HepG2 (cell line): ENCODE measurements around the gene ATIC. TPM values are rescaled to one million over a fixed set of nuclear protein-coding genes. Genes with fewer than 3 reads are reported as not detected.

Experiments
- ATAC-seq: fragments of 200-7000 bp; cut with Tn5 transposase; 3 replicates; pipeline ENCODE4 v1.9.1; 2020; ENCODE audit warnings: mild to moderate bottlenecking, moderate library complexity
- BruUV-seq: library from RNA; stranded (reverse); fragments of 400-500 nt; replicated peaks from 2 replicates; lab custom pipeline; 2021; lab: Mats Ljungman, UMichigan
- CTCF ChIA-PET: fragments of 300-600 bp; formaldehyde crosslinking; extraction: SDS; loops from one replicate; lab custom pipeline; 2021; ENCODE audit warnings: low total read pairs, inconsistent platforms, low intra/inter-chr PET ratio; lab: Yijun Ruan, JAX
- POLR2A ChIA-PET: fragments of 350-600 bp; sonication (Branson Sonifier 250); formaldehyde crosslinking; loops from one replicate; lab custom pipeline; 2020; ENCODE audit warnings: antibody characterized with exemption, inconsistent platforms; lab: Yijun Ruan, JAX
- DNase-seq: peaks from one replicate; pipeline ENCODE4 v3.0.0-alpha.2; 2015; ENCODE audit warnings: low spot score
- FAIRE-seq: peaks from 3 replicates; lab custom pipeline; 2011; peaks lifted over from hg19 to GRCh38; lab: Jason Lieb, UNC
- H2AFZ ChIP-seq: one replicate; pipeline ENCODE4 v1.6.1; 2011; ENCODE audit warnings: low read length, inconsistent platforms
- H3K27ac ChIP-seq: fragments of 300-600 bp; 3 replicates; pipeline ENCODE4 v1.8.0; 2011; ENCODE audit warnings: mixed run types, mild to moderate bottlenecking, mixed read lengths, low read length, inconsistent platforms; ENCODE audit not compliant: insufficient read depth; ENCODE audit errors: extremely low read length
- H3K27me3 ChIP-seq, 2 experiments: fragments of 200-600 bp in 1 of 2; 2 replicates in 1 of 2; 3 replicates in 1 of 2; pipeline versions ENCODE4 v1.6.0 to v1.8.0; 2011; ENCODE audit warnings: low read length in 2 of 2, mild to moderate bottlenecking in 2 of 2, moderate library complexity in 2 of 2, inconsistent platforms in 1 of 2; ENCODE audit not compliant: insufficient read depth in 2 of 2, control insufficient read depth in 1 of 2
- H3K36me3 ChIP-seq, 2 experiments: fragments of 200-600 bp in 1 of 2; replicated peaks in 1 of 2; 2 replicates in 1 of 2; 3 replicates in 1 of 2; pipeline versions ENCODE4 v1.5.1 to v1.8.0; 2011; ENCODE audit warnings: low read length in 2 of 2, inconsistent platforms in 1 of 2; ENCODE audit not compliant: insufficient read depth in 2 of 2, control insufficient read depth in 1 of 2
- H3K4me1 ChIP-seq: 2 replicates; pipeline ENCODE4 v1.5.1; 2012; ENCODE audit warnings: low read length, inconsistent platforms; ENCODE audit not compliant: insufficient read depth
- H3K4me2 ChIP-seq: 2 replicates; pipeline ENCODE4 v1.6.0; 2011; ENCODE audit warnings: low read depth, low read length, inconsistent platforms
- H3K4me3 ChIP-seq, 3 experiments: fragments of 200-600 bp in 1 of 3; sonication (generic), shearing (Covaris generic) in 1 of 3; replicated peaks in 1 of 3; 2 replicates each; pipeline ENCODE4 v1.5.1; 2011 to 2016; ENCODE audit warnings: low read length in 3 of 3, inconsistent platforms in 2 of 3, low read depth in 2 of 3, mild to moderate bottlenecking in 2 of 3, control low read depth in 1 of 3, mixed read lengths in 1 of 3; ENCODE audit not compliant: insufficient read depth in 1 of 3
- H3K79me2 ChIP-seq: one replicate; pipeline ENCODE4 v1.6.1; 2011; ENCODE audit warnings: low read length, inconsistent platforms; ENCODE audit not compliant: insufficient read depth
- H3K9ac ChIP-seq: 2 replicates; pipeline ENCODE4 v1.6.0; 2011; ENCODE audit warnings: mild to moderate bottlenecking, low read depth, low read length, inconsistent platforms; ENCODE audit not compliant: insufficient read depth
- H3K9me3 ChIP-seq: 2 replicates; pipeline ENCODE4 v1.5.1; 2012; ENCODE audit warnings: mild to moderate bottlenecking, low read length
- H4K20me1 ChIP-seq: 2 replicates; pipeline ENCODE4 v1.6.0; 2011; ENCODE audit warnings: inconsistent platforms, mild to moderate bottlenecking, low read length, moderate library complexity; ENCODE audit not compliant: insufficient read depth
- MBD4 ChIP-seq: IDR thresholded peaks from 2 replicates; pipeline ENCODE4 v1.6.1; 2012; ENCODE audit warnings: low read length, inconsistent platforms, borderline replicate concordance
- NFE2L2 ChIP-seq: fragments of 150-350 bp; IDR thresholded peaks from 2 replicates; pipeline ENCODE4 v1.6.1; 2014; ENCODE audit warnings: low read length
- ZNF10 ChIP-seq: sonication (generic); formaldehyde crosslinking; IDR thresholded peaks from 2 replicates; pipeline ENCODE4 v1.4.0; 2020; ENCODE audit warnings: mild to moderate bottlenecking, low read depth, missing genetic modification reagents, borderline replicate concordance
- WGBS: methylation state at CpG from one replicate; pipeline ENCODE4 v1.1.6; 2017; ENCODE audit warnings: low lambda C conversion rate; 5-methylcytosine and 5-hydroxymethylcytosine counted together
- in situ Hi-C: cut with HindIII; loops from 2 replicates; pipeline ENCODE4 v1.10.0; 2017; ENCODE audit warnings: low pct_unique_long_range_greater_than_20kb; ENCODE audit not compliant: extremely low pct_ligation_motif_present
- intact Hi-C: fragments of 100-400 bp; cut with micrococcal nuclease; formaldehyde crosslinking; loops from one replicate; pipeline ENCODE4 v1.10.0; 2022; ENCODE audit not compliant: unreplicated experiment
- polyA plus RNA-seq, 8 experiments: library from polyadenylated mRNA; depleted of rRNA in 3 of 8; stranded (reverse) in 7 of 8; unstranded in 1 of 8; fragments of >200 nt; fragmentation: Illumina TruSeq in 4 of 8; extraction: Trizol in 4 of 8; gene quantifications; 2 replicates each; pipeline versions ENCODE4 v1.2.1 to v1.2.3, GENCODE V29; 2011 to 2016; ENCODE audit warnings: low read depth in 4 of 8, missing spikeins in 1 of 8, mixed read lengths in 1 of 8; ENCODE audit not compliant: insufficient read depth in 1 of 8
- total RNA-seq, 5 experiments: library from RNA; depleted of rRNA; stranded (reverse); fragments of >200 nt; fragmentation: Illumina TruSeq; extraction: Trizol; gene quantifications; 2 replicates each; pipeline ENCODE4 v1.2.3, GENCODE V29; 2016; ENCODE audit warnings: low read depth in 1 of 5
- TF ChIP-seq, protein P1 (sequence below): sonication (generic); formaldehyde crosslinking; IDR thresholded peaks from 2 replicates; pipeline ENCODE4 v1.5.1; 2020; ENCODE audit warnings: missing genetic modification reagents, mild to moderate bottlenecking, borderline replicate concordance
- TF ChIP-seq, protein P2 (sequence below), 2 experiments: sonication (generic) in 1 of 2; formaldehyde crosslinking in 1 of 2; IDR thresholded peaks; 2 replicates each; pipeline versions ENCODE4 v1.4.0 to v1.6.1; 2016 to 2020; ENCODE audit warnings: borderline replicate concordance in 1 of 2, low read depth in 1 of 2, mild to moderate bottlenecking in 1 of 2, missing genetic modification reagents in 1 of 2
- TF ChIP-seq, protein P3 (sequence below): sonication (generic); formaldehyde crosslinking; IDR thresholded peaks from 2 replicates; pipeline ENCODE4 v1.4.0; 2020; ENCODE audit warnings: missing genetic modification reagents, borderline replicate concordance

Gene ATIC
- total and polyA plus RNA-seq, 2 of the 13 experiments (the other 11 are each of a cell fraction or from before 2014, with no cell fraction given): 89.8 to 146 TPM

DNA sequence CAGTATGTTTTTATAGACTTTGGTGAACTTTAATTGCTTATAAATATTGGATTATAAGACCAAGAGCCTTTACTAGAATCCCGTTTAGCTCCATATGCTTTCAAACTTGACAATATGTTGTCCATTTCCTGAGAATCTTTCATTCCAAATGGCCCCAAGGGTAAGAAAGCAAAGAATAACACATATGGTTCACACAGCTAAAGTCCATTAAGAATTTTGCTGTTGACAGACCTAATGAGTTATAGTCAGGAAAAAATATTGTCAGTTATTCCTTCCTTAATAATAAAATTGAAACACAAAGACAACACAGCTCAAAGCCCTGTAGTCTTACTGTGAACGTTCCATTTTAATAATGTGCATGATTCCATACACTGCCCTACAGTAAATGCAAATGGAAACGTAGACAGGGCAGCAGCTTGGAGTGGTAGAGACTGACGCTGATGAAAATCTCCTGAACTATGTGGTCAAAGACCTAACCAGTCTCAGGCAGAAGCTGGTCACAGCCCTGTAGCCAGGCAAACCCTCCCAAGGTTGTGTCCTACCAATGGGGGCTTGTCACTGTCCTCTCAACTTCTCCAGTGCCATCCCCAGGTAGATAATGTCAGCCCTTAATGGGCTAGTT lies 49.0 kb upstream of the ATIC start (continued):
- TF ChIP-seq, protein P1, sequence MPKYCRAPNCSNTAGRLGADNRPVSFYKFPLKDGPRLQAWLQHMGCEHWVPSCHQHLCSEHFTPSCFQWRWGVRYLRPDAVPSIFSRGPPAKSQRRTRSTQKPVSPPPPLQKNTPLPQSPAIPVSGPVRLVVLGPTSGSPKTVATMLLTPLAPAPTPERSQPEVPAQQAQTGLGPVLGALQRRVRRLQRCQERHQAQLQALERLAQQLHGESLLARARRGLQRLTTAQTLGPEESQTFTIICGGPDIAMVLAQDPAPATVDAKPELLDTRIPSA (CRISPR knock-in tag): no peak
- no peak for TF ChIP-seq ZNF10 (CRISPR knock-in tag)
- TF ChIP-seq MBD4: no peak

DNA sequence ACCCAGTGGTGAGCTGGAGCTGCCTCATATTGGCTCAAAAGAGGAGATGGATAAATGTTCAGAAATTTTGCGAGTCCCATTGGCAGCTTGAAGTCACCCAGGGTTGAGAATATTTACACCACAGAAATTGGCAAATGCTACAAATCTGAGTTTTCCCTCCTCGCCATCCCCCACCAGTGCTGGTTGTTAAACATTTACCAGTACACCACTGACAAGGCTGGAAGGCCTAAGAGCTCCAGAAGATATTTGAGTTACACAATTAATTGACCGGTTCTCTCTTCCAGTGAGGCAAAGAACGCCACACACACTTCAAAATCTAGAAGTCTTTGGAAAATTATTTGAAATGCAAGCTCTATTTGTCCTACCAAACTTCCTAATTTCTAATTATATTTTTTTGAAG lies 47.5 kb upstream of the ATIC start:
- in situ Hi-C loops (no loop called here), intact Hi-C loops (no loop called here)
- no peak overlapping the region for H3K9ac ChIP-seq
- H4K20me1 ChIP-seq: no peaks in the 10 kb centered on the region
- 0 out of 5 replicates have a peak, but pooled peaks cover 0 to 3% of the 10 kb centered on the region in 2 experiments for H3K27me3 ChIP-seq
- DNase-seq (peak; percentile 28), ATAC-seq (peak; percentile 83), FAIRE-seq (no peak)
- H3K27ac ChIP-seq: no peak overlapping the region
- H3K79me2 ChIP-seq: no peaks in the 10 kb centered on the region
- H3K4me3 ChIP-seq: no peak overlapping the region
- H3K36me3 ChIP-seq: no peaks in the 10 kb centered on the region
- WGBS: 7% methylated on average over 4 of the region's 4 CpGs
- no peaks in the 10 kb centered on the region for H3K9me3 ChIP-seq
- TF ChIP-seq, protein P2, sequence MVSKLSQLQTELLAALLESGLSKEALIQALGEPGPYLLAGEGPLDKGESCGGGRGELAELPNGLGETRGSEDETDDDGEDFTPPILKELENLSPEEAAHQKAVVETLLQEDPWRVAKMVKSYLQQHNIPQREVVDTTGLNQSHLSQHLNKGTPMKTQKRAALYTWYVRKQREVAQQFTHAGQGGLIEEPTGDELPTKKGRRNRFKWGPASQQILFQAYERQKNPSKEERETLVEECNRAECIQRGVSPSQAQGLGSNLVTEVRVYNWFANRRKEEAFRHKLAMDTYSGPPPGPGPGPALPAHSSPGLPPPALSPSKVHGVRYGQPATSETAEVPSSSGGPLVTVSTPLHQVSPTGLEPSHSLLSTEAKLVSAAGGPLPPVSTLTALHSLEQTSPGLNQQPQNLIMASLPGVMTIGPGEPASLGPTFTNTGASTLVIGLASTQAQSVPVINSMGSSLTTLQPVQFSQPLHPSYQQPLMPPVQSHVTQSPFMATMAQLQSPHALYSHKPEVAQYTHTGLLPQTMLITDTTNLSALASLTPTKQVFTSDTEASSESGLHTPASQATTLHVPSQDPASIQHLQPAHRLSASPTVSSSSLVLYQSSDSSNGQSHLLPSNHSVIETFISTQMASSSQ (IDR thresholded peaks at IDR 0.05; ENCODE audit: low read depth): peak; percentile 76
- TF ChIP-seq, protein P2 (CRISPR knock-in tag; IDR thresholded peaks at IDR 0.05; ENCODE audit: borderline replicate concordance): 0 out of 2 replicates have a peak, but pooled peaks have one; percentile 23
- TF ChIP-seq, protein P3, sequence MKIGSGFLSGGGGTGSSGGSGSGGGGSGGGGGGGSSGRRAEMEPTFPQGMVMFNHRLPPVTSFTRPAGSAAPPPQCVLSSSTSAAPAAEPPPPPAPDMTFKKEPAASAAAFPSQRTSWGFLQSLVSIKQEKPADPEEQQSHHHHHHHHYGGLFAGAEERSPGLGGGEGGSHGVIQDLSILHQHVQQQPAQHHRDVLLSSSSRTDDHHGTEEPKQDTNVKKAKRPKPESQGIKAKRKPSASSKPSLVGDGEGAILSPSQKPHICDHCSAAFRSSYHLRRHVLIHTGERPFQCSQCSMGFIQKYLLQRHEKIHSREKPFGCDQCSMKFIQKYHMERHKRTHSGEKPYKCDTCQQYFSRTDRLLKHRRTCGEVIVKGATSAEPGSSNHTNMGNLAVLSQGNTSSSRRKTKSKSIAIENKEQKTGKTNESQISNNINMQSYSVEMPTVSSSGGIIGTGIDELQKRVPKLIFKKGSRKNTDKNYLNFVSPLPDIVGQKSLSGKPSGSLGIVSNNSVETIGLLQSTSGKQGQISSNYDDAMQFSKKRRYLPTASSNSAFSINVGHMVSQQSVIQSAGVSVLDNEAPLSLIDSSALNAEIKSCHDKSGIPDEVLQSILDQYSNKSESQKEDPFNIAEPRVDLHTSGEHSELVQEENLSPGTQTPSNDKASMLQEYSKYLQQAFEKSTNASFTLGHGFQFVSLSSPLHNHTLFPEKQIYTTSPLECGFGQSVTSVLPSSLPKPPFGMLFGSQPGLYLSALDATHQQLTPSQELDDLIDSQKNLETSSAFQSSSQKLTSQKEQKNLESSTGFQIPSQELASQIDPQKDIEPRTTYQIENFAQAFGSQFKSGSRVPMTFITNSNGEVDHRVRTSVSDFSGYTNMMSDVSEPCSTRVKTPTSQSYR (CRISPR knock-in tag): peak; percentile 52; the same call in 1 of the 2 replicates
- no peak for TF ChIP-seq NFE2L2
- ChIA-PET POLR2A (interaction anchor here (0.5 kb wide), 1 partner anchor 136 kb away, joined by 4 read pairs; no protein-coding TSS in a partner anchor), CTCF (no interaction called here)
- no peak overlapping the region for H3K4me2 ChIP-seq
- H2AFZ ChIP-seq: no peak overlapping the region
- BruUV-seq: no TSS peak
- H3K4me1 ChIP-seq: peaks cover 5% of the 10 kb centered on the region; the same call in 1 of the 2 replicates
